ENCODE results near the gene DTNB. TPM values are rescaled to one million over a fixed set of nuclear protein-coding genes. Genes with fewer than 3 reads are reported as not detected.

The DTNB gene
- total and polyA plus RNA-seq, 7 donors = 2.4 to 7.8 (median 4.8) TPM

DNA sequence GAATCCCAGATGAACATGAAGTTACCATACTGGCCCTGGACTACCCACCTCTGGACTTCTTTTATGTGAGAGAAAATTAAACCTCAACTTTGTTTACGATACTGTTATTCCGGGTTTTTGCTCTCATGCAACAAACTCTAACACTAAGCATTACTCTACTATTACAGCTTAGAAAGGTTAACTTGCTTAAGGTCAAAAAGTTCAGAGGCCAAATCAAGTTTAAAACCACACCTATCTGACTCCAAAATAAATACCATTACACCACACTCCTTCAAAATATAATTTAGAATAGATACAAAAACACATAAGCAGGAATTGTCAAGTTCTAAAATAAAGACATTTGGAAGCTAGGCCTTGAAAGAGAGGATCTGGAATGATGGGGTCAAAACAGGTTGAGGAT is 75.0 kb downstream of the DTNB start:
- H3K36me3 ChIP-seq = no peaks in the 10 kb centered on the region
- intact Hi-C loops (cut with DNase I) = no loop called here
- H3K9me3 ChIP-seq = no peaks in the 10 kb centered on the region
- no peak for TF ChIP-seq POLR2A (IDR thresholded peaks at IDR 0.05)
- TF ChIP-seq, protein P1, sequence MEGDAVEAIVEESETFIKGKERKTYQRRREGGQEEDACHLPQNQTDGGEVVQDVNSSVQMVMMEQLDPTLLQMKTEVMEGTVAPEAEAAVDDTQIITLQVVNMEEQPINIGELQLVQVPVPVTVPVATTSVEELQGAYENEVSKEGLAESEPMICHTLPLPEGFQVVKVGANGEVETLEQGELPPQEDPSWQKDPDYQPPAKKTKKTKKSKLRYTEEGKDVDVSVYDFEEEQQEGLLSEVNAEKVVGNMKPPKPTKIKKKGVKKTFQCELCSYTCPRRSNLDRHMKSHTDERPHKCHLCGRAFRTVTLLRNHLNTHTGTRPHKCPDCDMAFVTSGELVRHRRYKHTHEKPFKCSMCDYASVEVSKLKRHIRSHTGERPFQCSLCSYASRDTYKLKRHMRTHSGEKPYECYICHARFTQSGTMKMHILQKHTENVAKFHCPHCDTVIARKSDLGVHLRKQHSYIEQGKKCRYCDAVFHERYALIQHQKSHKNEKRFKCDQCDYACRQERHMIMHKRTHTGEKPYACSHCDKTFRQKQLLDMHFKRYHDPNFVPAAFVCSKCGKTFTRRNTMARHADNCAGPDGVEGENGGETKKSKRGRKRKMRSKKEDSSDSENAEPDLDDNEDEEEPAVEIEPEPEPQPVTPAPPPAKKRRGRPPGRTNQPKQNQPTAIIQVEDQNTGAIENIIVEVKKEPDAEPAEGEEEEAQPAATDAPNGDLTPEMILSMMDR (IDR thresholded peaks at IDR 0.05) = no peak
- TF ChIP-seq POLR2AphosphoS5 (IDR thresholded peaks at IDR 0.05) = no peak
- TF ChIP-seq EP300 (IDR thresholded peaks at IDR 0.05) = no peak
- H3K4me1 ChIP-seq = no peaks in the 10 kb centered on the region
- H3K4me3 ChIP-seq = no peak overlapping the region
- H3K27me3 ChIP-seq = no peaks in the 10 kb centered on the region
- 98% methylated on average over 2 of the region's 2 CpGs for WGBS, 2 donors
- no peak for DNase-seq
- no peak overlapping the region for H3K27ac ChIP-seq

DNA sequence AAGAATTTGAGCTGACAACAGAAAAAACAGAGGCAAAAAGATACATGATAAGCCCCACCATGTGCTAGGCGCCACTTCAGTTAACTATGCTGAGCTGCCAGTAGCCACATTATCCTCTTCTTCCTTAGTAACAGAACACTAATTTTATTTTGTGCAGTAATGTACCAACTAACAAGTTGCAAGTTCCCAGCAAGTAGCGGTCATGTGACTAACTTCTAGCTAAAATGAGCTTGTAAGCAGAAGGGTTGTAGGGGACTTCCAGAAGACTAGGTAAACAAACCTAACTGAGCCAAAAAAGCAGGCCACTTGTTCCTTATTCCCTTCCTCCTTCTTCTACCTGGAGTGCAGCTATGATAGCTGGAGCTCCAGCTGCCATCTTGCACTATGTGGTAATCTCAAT is 75.5 kb downstream of the DTNB start:
- intact Hi-C loops (cut with DNase I) = no loop called here

DNA sequence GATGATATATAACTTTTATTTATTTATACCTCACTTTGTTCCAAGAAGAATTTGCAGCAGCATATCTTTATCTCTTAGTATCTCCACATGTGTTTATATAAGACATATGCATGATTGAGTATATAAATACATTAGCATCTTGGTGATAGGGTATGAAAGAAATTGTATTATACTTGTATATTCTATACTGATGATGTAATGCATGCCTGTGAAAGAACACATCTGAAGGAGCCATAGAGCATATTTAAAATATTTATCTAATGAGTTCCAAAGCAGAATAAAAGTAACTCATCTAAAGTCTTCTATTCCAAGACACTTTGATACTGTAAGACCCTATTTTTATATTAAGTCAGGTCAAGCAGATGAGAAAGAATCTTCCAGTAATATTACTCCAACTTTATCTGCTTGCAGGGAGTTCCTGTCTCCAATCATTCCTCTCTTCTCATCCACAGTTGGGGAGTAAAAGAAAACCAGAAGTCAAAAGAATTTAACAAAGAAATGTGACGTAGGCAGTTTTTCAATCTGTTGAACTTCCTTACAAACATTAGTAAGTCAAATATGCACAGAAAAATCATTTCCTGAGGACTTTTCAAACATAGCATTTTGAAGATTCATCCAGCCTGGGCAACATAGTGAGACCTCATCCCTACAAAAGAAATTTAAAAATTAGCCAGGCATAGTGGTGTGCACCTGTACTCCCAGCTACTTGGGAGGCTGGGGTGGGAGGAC is 76.7 kb downstream of the DTNB start:
- H3K9me3 ChIP-seq = no peaks in the 10 kb centered on the region
- intact Hi-C loops (cut with DNase I) = no loop called here
- H3K4me1 ChIP-seq = no peaks in the 10 kb centered on the region
- 84 to 95% methylated on average over 1 of the region's 1 CpG for WGBS, 2 donors
- no peaks in the 10 kb centered on the region for H3K36me3 ChIP-seq
- H3K27ac ChIP-seq = no peak overlapping the region
- no peak for TF ChIP-seq EP300 (IDR thresholded peaks at IDR 0.05)
- TF ChIP-seq, protein P1 (IDR thresholded peaks at IDR 0.05) = no peak
- DNase-seq = no peak
- no peak overlapping the region for H3K4me3 ChIP-seq
- no peaks in the 10 kb centered on the region for H3K27me3 ChIP-seq

More for the DNA sequence above, 75.5 kb downstream of the DTNB start:
- WGBS, 2 donors = 93 to 95% methylated on average over 2 of the region's 2 CpGs
- Histone ChIP-seq H3K27me3 (no peaks in the 10 kb centered on the region), H3K4me1 (no peaks in the 10 kb centered on the region), H3K9me3 (no peaks in the 10 kb centered on the region), H3K27ac (no peak overlapping the region), H3K4me3 (no peak overlapping the region), H3K36me3 (no peaks in the 10 kb centered on the region)
- TF ChIP-seq, protein P1 (IDR thresholded peaks at IDR 0.05) = no peak
- no peak for TF ChIP-seq EP300 (IDR thresholded peaks at IDR 0.05)
- TF ChIP-seq POLR2A (IDR thresholded peaks at IDR 0.05) = no peak
- no peak for TF ChIP-seq POLR2AphosphoS5 (IDR thresholded peaks at IDR 0.05)
- DNase-seq = no peak

DNA sequence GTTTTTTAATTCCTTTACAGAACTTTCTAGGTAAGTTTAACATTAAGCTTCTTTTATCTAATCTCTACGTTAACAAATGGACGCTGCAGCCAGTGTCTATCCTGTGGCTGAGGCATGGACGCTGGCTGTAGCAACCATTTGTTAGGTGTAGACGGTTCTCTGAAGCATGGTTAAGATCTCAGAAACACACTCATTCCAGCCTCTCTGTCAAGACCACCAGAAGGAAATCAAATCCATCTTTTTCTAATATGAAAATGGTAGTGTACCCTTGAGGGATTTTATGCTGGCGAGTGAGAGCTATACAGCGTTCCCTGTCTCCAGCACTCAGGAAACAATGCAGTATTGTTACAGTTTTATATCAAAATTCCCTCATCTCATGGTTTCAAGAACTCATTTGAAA is 78.0 kb downstream of the DTNB start:
- no peak overlapping the region for H3K4me3 ChIP-seq
- no peaks in the 10 kb centered on the region for H3K9me3 ChIP-seq
- no peak for DNase-seq
- H3K27me3 ChIP-seq = no peaks in the 10 kb centered on the region
- intact Hi-C loops (cut with DNase I) = no loop called here
- TF ChIP-seq POLR2AphosphoS5 (IDR thresholded peaks at IDR 0.05) = no peak
- TF ChIP-seq POLR2A (IDR thresholded peaks at IDR 0.05) = no peak
- TF ChIP-seq EP300 (IDR thresholded peaks at IDR 0.05) = no peak
- TF ChIP-seq, protein P1 (IDR thresholded peaks at IDR 0.05) = no peak
- no peak overlapping the region for H3K27ac ChIP-seq
- WGBS, 2 donors = 95 to 98% methylated on average over 6 of the region's 6 CpGs
- H3K36me3 ChIP-seq = no peaks in the 10 kb centered on the region
- H3K4me1 ChIP-seq = no peaks in the 10 kb centered on the region

DNA sequence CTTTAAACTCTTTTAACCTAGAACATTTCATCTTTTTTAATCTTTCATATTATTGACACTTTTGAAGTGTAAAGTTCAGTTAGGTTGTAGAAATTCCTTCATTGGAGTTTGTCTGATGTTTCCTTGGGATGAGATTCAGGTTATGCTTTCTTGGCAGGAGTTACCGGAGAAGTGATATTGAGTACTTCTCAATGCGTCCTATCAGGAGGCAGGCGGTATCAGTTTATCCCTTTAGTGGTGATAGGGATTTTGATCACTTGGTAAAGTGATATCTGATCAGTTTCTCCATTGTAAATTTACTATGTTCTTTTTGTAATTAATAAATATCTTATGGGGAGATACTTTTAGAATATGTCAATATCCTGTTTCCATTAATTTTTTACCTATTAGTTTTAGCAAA is 78.4 kb downstream of the DTNB start:
- intact Hi-C loops (cut with DNase I) = no loop called here
- H3K9me3 ChIP-seq = no peaks in the 10 kb centered on the region
- H3K27ac ChIP-seq = no peak overlapping the region
- H3K4me3 ChIP-seq = no peak overlapping the region
- 98% methylated on average over 3 of the region's 3 CpGs for WGBS, 2 donors
- no peak for DNase-seq
- H3K36me3 ChIP-seq = no peaks in the 10 kb centered on the region
- no peaks in the 10 kb centered on the region for H3K4me1 ChIP-seq
- H3K27me3 ChIP-seq = no peaks in the 10 kb centered on the region
- TF ChIP-seq EP300 (IDR thresholded peaks at IDR 0.05) (no peak), POLR2AphosphoS5 (IDR thresholded peaks at IDR 0.05) (no peak), POLR2A (IDR thresholded peaks at IDR 0.05) (no peak)
- TF ChIP-seq, protein P1 (IDR thresholded peaks at IDR 0.05) = no peak
